Measurements from ENCODE around the gene KLF3. TPM values are rescaled to one million over a fixed set of nuclear protein-coding genes. Genes with fewer than 3 reads are reported as not detected.

The KLF3 gene
- total RNA-seq, 1 donor from 2014 or later = 58.0 TPM

DNA sequence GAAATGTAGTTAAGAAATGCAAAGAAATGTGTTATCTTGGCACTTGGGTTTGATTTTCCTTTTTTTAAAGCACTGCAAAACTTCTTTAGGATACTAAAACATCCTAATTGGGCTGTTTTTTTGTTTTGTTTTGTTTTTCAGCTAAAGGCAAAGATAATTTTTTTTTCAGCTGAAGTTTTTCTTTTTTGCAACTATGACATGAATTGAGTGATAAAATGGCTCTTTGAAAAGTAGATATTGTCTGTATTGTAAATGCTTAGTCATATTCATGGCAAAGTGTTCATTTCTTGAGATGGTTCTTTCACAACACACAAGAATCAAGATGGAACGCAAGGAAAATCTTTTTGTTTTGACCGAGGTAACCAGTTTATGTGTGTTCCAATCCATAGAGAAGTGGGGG, 35.1 kb downstream of the KLF3 start:
- no peaks in the 10 kb centered on the region for H3K27me3 ChIP-seq (ENCODE audit: low read depth)
- H3K36me3 ChIP-seq = peaks cover 57% of the 10 kb centered on the region
- TF ChIP-seq CTCF (IDR thresholded peaks at IDR 0.05) = no peak
- intact Hi-C loops (cut with DNase I) = no loop called here
- H3K4me1 ChIP-seq = peaks cover 26% of the 10 kb centered on the region
- H3K4me3 ChIP-seq = no peak overlapping the region
- no peak overlapping the region for H3K27ac ChIP-seq
- DNase-seq = no peak
- no peaks in the 10 kb centered on the region for H3K9me3 ChIP-seq
- ATAC-seq = no peak

DNA sequence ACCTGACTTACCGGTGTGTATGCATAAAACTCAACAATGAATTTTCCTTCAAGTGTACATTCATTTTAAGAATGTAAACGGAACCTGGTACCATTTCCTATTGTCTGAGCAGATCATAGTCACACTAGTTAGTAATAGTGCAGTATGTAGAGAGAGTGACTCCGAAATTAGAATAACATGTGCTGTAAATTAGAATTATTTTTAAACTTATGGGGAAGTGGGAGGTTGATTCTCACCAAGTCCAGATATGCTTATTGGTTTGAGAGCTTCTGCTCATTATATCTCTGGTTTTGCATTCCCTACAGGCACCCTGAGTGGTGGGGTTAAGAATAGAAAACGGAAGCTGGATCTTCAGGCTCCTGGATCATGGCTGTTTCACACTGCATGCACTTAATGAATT, 39.6 kb downstream of the KLF3 start:
- Histone ChIP-seq H3K9me3 (no peaks in the 10 kb centered on the region), H3K4me1 (peaks cover 5% of the 10 kb centered on the region), H3K4me3 (no peak overlapping the region), H3K27me3 (ENCODE audit: low read depth) (no peaks in the 10 kb centered on the region), H3K27ac (no peak overlapping the region), H3K36me3 (peaks cover 12% of the 10 kb centered on the region)
- intact Hi-C loops (cut with DNase I) = no loop called here
- no peak for DNase-seq
- no peak for ATAC-seq
- TF ChIP-seq CTCF (IDR thresholded peaks at IDR 0.05) = no peak

DNA sequence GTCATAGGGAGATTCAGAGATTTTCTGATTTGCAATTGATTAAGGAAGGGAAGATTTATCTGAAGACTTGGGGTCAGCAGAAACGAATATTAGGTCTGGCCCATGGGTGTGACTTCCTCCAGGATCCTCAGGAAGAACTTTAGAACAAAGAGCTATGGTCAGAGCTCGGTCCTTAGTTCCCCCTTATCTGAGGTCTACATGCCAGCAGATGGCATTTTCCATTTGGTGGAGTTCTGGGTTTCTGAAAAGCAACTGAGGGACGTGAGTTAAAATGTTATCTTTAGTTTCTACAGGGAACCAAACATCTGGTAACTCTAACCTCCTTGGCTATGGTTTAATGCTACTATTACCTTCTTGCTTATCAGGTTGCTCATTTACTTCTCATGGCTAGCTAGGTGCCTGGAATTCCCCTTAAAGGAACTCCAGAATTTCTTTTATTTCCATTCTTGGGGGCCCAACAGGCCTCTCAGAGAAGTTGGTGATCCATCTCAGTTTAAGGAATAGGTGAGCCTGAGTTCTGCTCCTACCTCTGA, 40.7 kb downstream of the KLF3 start:
- no peaks in the 10 kb centered on the region for H3K27me3 ChIP-seq (ENCODE audit: low read depth)
- peaks cover 5% of the 10 kb centered on the region for H3K4me1 ChIP-seq
- ATAC-seq = no peak
- H3K4me3 ChIP-seq = no peak overlapping the region
- peaks cover 1% of the 10 kb centered on the region for H3K36me3 ChIP-seq
- H3K27ac ChIP-seq = no peak overlapping the region
- no peaks in the 10 kb centered on the region for H3K9me3 ChIP-seq
- TF ChIP-seq CTCF (IDR thresholded peaks at IDR 0.05) = no peak
- intact Hi-C loops (cut with DNase I) = no loop called here
- DNase-seq = no peak

GRCh38 chr4:38706301-38706700, 42.3 kb downstream of the KLF3 start:
- no peak overlapping the region for H3K27ac ChIP-seq
- no peak overlapping the region for H3K4me3 ChIP-seq
- intact Hi-C loops (cut with DNase I) = no loop called here
- H3K4me1 ChIP-seq = peaks cover 5% of the 10 kb centered on the region
- no peak for ATAC-seq
- H3K9me3 ChIP-seq = no peaks in the 10 kb centered on the region
- TF ChIP-seq CTCF (IDR thresholded peaks at IDR 0.05) = no peak
- H3K27me3 ChIP-seq (ENCODE audit: low read depth) = no peaks in the 10 kb centered on the region
- no peak for DNase-seq
- H3K36me3 ChIP-seq = no peaks in the 10 kb centered on the region

GRCh38 chr4:38710053-38710452, 46.1 kb downstream of the KLF3 start:
- H3K4me1 ChIP-seq = no peaks in the 10 kb centered on the region
- H3K9me3 ChIP-seq = peaks cover 6% of the 10 kb centered on the region
- H3K27me3 ChIP-seq (ENCODE audit: low read depth) = no peaks in the 10 kb centered on the region
- ATAC-seq = no peak
- DNase-seq = no peak
- H3K36me3 ChIP-seq = no peaks in the 10 kb centered on the region
- no peak for TF ChIP-seq CTCF (IDR thresholded peaks at IDR 0.05)
- no peak overlapping the region for H3K27ac ChIP-seq
- intact Hi-C loops (cut with DNase I) = no loop called here
- H3K4me3 ChIP-seq = no peak overlapping the region

DNA sequence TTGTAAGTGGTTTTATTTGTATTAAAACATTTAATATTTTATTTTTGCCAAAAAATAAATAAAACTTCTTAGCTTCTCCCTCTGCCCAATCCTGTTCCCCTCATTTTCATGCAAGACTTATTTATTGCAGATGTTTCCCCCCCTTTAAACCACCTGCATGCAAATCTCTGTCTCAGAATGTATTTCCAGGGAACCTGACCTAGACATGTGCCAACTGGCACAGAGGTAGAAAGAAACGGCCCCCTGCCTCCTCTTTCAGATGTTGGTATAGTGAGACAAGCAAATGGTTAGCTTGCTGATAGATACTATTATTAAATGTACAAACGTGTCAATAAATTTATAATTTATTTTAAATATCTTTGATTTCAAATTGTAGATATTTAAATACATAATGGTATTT, 47.1 kb downstream of the KLF3 start:
- Histone ChIP-seq H3K9me3 (peaks cover 6% of the 10 kb centered on the region), H3K27ac (no peak overlapping the region), H3K4me1 (no peaks in the 10 kb centered on the region), H3K36me3 (no peaks in the 10 kb centered on the region), H3K4me3 (no peak overlapping the region), H3K27me3 (ENCODE audit: low read depth) (no peaks in the 10 kb centered on the region)
- intact Hi-C loops (cut with DNase I) = no loop called here
- DNase-seq = no peak
- no peak for ATAC-seq
- no peak for TF ChIP-seq CTCF (IDR thresholded peaks at IDR 0.05)
